KBM-7 (cell line): ENCODE results near the gene DPYSL3.

Experiments used
- DNase-seq: peaks from one replicate; pipeline ENCODE4 v3.0.0-alpha.2; 2015
- in situ Hi-C: fragments of 300-500 bp; cut with MboI; formaldehyde crosslinking; loops from 2 replicates; pipeline ENCODE4 v1.14.3; 2020; ENCODE audit warnings: low sequenced_read_pairs, low pct_unique_long_range_greater_than_20kb, mixed read lengths

Gene DPYSL3

DNA sequence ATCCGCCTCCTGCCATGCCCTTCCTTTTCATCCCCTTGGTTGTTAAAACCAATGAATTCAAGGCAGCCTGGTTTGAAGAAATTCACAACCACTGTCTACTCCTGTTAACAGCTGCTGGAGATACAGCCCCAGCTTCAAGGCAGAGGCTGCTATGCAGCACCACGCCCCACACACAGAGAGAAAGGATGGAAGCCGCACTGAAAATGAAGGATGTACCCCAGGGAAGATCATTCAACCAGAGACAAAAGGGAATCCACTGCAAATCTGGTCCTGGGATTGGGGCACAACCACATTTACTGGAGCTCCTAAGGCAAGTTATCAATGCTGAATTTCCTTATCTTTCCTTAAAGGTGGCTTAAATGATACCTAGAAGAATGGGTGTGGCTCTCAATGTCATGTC is 58.7 kb downstream of the DPYSL3 start:
- in situ Hi-C loops: no loop called here
- no peak for DNase-seq

- in situ Hi-C loops: no loop called here
- no peak for DNase-seq
These were observed 59.3 kb downstream of the DPYSL3 start for GRCh38 chr5:147450606-147451005.

DNA sequence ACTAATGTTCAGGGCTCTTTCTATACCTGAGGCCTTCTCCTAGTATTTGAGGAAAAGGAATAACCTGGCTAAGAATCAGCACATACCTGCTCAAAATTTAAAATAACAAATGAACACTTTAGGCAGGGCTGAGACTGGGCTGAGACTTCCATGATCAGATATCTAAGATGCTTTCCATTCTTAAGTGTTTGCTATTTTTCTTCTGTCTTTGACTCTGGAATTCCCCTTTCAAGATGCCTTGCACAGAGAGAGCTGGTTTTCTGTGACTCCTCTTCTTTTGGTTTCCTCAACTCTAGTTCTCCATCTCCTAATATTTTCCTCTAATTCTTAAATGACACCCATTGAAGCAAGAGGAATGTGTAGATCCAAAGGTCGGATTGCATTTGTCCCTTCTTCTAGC is 61.1 kb downstream of the DPYSL3 start:
- in situ Hi-C loops: no loop called here
- no peak for DNase-seq

DNA sequence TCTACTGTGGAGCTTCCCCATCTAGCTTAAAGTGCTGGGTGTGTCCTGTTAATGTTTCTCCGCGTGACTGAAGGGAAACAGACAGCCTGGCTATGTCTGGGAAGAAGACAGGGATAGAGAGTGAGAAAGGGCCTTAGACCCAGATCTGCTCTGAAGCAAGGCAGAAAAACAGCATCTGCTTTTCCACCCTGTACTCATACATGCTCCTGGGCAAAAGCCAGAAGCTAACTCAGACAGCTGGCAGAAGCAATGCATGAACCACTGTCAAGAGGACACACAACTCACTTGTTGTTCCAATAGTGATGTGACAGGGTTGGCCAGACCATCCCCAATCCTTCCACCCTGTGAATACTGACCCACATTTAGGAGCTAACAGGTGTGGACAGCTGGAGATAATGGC is 63.3 kb downstream of the DPYSL3 start:
- in situ Hi-C loops: no loop called here
- DNase-seq: no peak

GRCh38 chr5:147445917-147446316 is 64.0 kb downstream of the DPYSL3 start:
- in situ Hi-C loops: no loop called here
- no peak for DNase-seq

DNA sequence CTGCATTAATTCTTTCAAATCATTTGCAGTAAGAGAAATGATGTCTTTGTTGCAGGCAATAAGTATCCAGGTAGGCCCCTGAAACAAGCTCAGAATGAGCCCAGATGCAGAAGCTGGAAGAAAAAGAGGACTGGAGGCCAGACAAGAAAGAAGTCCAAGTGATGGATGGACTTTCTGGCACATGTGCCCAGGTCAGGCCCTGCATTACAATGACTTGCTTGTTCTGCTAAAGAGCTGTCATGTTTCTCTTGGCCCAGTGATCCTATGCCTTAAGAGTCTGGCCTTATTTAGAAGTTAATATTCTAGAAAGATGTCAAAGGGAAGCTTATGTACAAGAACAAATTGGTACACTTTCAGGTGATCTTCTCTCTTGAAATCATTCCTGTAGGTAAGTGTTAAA is 64.8 kb downstream of the DPYSL3 start:
- in situ Hi-C loops: no loop called here
- no peak for DNase-seq

GRCh38 chr5:147442224-147442623 is 67.6 kb downstream of the DPYSL3 start:
- DNase-seq: no peak
- in situ Hi-C loops: no loop called here

GRCh38 chr5:147441191-147441695 is 68.6 kb downstream of the DPYSL3 start:
- in situ Hi-C loops: no loop called here

GRCh38 chr5:147439254-147439653 is 70.6 kb downstream of the DPYSL3 start:
- in situ Hi-C loops: no loop called here
- DNase-seq: no peak

More at GRCh38 chr5:147441191-147441695, 68.6 kb downstream of the DPYSL3 start:
- no peak for DNase-seq

DNA sequence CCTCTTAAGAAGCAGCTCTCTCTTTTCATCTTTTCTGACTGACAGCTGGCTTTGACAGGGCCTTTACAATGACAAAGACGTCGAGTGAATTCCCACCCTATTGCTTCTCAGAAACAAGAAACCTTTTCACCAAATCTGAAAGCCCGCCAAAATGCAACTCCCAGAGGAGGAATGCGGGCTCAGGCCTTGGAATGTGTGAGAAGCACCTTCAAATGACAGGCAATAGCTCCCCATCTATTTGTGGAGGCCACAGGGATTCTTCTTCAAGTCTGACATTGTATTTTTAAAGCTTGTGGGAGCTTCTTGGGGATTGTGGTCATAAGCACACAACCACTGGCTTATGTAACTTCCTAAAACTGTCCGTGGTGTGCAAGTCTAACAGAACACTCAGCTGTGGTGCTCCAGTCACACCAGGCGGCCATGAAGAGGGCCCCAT is 72.7 kb downstream of the DPYSL3 start:
- in situ Hi-C loops: no loop called here
- DNase-seq: peak; percentile 23

DNA sequence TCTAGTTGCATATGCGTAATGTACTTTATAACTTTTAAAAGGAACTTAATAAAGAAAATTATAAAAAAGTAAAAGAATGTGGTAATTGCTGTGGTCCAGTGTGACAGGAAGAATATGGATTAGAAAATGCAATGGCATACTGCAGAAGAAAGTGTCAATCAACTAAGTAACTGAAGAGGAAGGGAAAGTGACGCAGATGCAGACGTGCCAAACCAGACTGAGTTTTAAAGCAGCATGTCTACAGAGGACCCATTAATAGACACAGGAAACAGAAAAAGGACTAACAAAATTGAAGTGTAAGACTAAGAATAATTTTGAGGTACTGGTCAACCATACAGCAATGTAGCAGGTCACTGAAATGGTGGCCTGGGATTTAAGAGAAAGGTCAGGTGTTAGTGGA is 73.3 kb downstream of the DPYSL3 start:
- in situ Hi-C loops: no loop called here
- DNase-seq: no peak

DNA sequence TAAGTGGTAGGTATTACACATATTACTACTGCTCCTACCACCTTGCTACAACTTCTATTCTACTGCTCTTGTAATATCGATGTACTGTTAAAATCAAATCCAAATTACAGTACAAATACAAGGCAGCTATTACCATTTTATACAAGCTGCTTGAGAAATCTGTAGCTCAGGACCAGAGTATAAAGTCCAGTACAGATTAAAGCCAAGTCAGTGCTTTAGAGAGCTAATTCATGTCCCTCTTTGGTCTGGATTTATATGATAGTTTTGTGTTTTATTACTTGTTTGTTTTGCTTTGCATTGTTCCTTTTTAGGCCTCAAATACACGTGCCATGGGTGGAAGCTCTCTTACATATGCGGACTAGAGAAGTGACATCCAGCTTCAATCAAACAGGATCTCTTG is 75.8 kb downstream of the DPYSL3 start:
- DNase-seq: no peak
- in situ Hi-C loops: no loop called here

DNA sequence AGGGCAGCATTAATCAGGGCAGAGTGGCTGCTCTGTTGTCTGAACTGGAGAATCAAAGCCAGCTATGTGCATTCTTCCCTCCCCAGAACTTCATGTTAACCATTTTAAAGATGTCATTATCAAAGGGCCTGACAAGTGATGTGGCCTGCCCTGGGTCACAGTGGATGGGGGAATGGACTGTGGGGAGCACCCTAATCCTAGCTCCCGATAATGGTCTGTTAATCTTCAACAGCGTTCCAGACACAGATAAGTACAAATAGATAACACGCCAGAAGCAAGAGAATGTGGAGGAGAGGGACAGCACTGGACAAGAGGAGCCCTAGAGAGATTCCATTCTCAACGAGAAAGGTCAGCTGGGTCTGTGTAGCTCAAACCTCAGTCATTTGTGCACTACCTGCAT is 77.5 kb downstream of the DPYSL3 start:
- in situ Hi-C loops: no loop called here
- DNase-seq: no peak

DNA sequence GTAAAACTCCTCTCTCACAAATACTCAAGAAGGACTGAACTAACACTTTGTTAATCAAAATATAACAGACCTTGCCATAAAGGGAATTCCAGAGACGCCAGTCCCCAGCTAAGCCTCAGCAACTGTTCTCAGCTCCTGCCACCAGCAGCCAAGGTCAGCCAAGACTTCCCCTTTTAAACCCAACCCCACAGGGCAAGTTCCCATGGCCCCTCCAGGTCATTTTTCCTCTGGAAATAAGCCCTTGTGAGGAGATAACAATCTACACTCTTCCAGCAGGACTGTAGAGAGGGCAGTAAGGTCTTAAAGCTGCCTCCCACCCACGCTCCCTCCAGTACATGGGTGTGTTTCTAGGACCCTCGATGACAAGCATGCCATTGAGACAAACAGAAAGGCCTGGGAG is 78.3 kb downstream of the DPYSL3 start:
- DNase-seq: no peak
- in situ Hi-C loops: no loop called here

GRCh38 chr5:147430628-147431027 is 79.2 kb downstream of the DPYSL3 start:
- in situ Hi-C loops: no loop called here
- no peak for DNase-seq

GRCh38 chr5:147427521-147428401 is 82.1 kb downstream of the DPYSL3 start:
- DNase-seq: no peak

DNA sequence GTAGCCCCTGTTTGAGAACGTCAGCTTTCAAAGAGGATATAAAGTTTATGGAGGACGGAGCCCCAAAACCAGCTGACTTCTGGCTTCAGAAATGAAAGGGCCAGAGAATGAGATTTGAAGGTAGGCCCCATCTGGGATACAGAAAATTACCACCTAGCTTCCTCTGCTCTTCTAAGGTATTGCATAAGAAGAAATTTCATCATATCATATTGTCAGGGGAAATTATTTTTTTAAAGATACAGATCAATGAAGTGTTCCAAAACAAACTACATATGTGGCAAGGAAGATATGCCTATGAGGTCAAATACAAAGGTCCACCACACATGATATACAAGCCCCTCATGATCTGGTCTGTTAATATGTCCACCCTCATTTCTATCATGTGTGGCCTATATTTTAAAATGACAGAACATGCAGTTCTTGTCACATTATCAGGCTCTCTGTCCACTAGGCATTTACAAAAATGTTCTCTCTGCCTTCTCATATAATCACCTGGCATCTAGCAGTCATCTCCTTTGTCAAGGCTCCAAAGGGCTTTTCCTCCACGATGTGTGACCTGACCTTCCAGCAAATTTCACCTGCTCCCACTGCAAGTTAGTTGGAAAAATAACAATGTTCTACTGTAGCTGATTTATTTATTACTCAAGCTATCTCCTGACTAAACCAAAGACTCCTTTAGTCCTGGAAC is 83.1 kb downstream of the DPYSL3 start:
- no peak for DNase-seq
- in situ Hi-C loops: no loop called here

More at GRCh38 chr5:147427521-147428401, 82.1 kb downstream of the DPYSL3 start:
- in situ Hi-C loops: no loop called here

DNA sequence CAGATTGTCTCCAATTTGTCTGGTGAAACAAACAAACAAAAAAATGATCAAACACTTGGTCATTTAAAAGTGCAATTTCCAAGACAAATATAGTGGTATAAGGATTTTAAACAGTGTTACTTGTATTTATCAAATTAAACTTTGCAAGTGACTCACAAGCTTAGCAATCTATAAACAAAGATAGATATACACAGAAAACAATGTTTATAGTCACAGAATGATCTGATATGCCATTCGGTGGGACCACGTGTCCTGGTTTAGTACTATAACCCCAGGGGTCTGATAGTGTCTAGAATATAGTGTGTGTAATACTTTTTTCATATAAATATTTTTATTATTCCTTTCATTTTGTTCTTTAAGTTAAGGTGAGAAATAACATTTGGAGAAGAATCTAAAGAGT is 91.3 kb downstream of the DPYSL3 start:
- DNase-seq: no peak
- in situ Hi-C loops: no loop called here

DNA sequence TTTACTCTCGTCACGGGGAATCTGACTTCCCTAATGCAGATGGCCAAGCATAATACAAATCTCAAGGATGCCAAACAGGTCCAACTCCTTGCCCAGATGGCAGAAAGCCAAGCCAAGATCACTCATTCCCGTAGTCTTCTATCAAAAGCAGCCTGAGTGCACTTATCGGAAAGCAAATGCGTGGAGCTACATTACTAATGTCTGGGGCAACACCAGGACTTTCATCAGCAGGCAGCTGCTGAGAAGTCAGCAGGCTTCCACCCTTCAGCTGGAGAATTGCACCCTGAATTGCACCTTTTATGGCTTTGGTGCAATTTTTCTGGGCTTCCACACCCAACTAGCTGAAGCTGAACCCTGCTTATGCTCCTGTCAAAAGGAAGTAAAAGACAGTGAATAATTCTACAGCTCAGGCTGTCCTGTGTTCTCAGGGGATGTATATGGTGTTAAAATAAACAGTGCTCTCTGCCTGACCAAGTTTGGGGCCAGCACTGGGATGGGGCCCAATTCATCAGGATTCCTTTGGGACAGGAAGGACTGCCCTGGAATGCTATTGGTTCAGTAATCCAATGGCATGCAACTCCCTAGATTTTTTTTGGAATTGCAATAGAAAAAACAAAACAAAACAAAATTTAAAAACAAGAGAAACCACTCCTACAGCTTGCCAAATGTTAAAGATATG is 92.6 kb downstream of the DPYSL3 start:
- in situ Hi-C loops: no loop called here
- no peak for DNase-seq

GRCh38 chr5:147415651-147416050 is 94.2 kb downstream of the DPYSL3 start:
- no peak for DNase-seq
- in situ Hi-C loops: no loop called here
